Endothelial cell (in vitro differentiated cells): ENCODE data around the gene ZFP36. TPM values are rescaled to one million over a fixed set of nuclear protein-coding genes. Genes with fewer than 3 reads are reported as not detected.
A peak's percentile ranks its signal among the peaks of the same experiment; 100 is the strongest.

Source experiments
- DNase-seq: peaks from one replicate; pipeline ENCODE4 v3.0.0; 2021; ENCODE audit warnings: low spot score
- H3K27ac Mint-ChIP-seq: one replicate; pipeline ENCODE4 v1.8.0; 2021; ENCODE audit warnings: mixed read lengths, inconsistent platforms; ENCODE audit not compliant: unreplicated experiment
- H3K27me3 Mint-ChIP-seq: one replicate; pipeline ENCODE4 v1.8.0; 2021; ENCODE audit warnings: mild to moderate bottlenecking, moderate library complexity, mixed read lengths, inconsistent platforms; ENCODE audit not compliant: unreplicated experiment
- H3K36me3 Mint-ChIP-seq: one replicate; pipeline ENCODE4 v1.8.0; 2021; ENCODE audit warnings: mild to moderate bottlenecking, low read depth, mixed read lengths, inconsistent platforms; ENCODE audit not compliant: unreplicated experiment
- H3K4me1 Mint-ChIP-seq: one replicate; pipeline ENCODE4 v1.8.0; 2021; ENCODE audit warnings: mild to moderate bottlenecking, mixed read lengths, inconsistent platforms; ENCODE audit not compliant: unreplicated experiment
- H3K4me3 Mint-ChIP-seq: one replicate; pipeline ENCODE4 v1.8.0; 2021; ENCODE audit warnings: mild to moderate bottlenecking, mixed read lengths, inconsistent platforms; ENCODE audit not compliant: unreplicated experiment
- H3K9me3 Mint-ChIP-seq: one replicate; pipeline ENCODE4 v1.8.0; 2021; ENCODE audit warnings: mixed read lengths, inconsistent platforms; ENCODE audit not compliant: unreplicated experiment
- total RNA-seq: library from RNA; stranded (reverse); fragmentation: NEBNext Ultra II Directional; extraction: Animal tissue kit (Norgen Biotek cat#: 25700); gene quantifications from one replicate; pipeline ENCODE4 v1.2.1, GENCODE V29; 2021; ENCODE audit not compliant: unreplicated experiment
- TF ChIP-seq, protein P1 (sequence below): fragments of 200-600 bp; sonication (generic); IDR thresholded peaks from one replicate; pipeline ENCODE4 v1.5.0; 2021; ENCODE audit warnings: antibody characterized with exemption; ENCODE audit not compliant: unreplicated experiment

The ZFP36 gene
- total RNA-seq, 1 donor from 2014 or later, result 10.2 TPM

DNA sequence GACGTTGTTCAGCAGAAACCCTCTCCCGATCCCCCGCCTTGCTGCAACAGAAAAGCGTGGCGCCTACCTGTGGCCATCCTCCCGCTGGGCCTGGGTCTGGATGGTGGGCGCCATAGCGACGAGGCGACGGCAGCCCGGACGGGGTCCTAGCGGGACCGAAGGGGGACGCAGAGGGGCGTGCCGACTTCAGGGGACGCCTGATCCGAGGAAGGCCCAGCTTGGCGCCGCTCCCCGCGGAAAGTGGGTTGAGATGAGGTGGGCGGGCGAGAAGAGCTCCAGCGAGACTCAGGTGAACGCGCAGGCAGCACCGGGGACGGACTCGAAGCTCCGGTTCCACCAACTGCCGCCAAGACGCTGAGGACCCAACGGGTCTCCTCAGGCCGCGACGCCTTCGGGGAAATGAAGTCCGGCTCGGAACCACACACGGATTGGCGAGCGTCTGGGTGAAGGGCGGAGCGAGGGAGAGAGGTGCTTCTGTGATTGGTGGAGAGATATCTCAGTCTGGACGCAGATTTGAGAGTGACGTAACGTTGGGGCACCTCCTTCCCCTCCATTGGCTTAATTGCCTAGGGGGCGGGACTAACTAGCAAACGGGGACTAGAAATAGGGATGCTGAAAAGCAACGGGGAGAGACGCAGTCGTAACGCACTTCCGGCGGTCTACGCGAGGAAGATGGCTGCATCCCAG lies 15.8 kb upstream of the ZFP36 start, which contains the start of the genes MED29 and PAF1:
TSS of gene MED29 (plus strand) at position 628 of the 687 bp plus-strand sequence. CDS start at position 673, 45 bp downstream.
TSS of gene PAF1 (minus strand) at position 356 of the 687 bp plus-strand sequence. CDS start at position 114, 242 bp downstream.
- H3K9me3 Mint-ChIP-seq, result no peaks in the 10 kb centered on the region
- peak within 1 kb of the TSS; percentile 98 for H3K4me3 Mint-ChIP-seq
- DNase-seq, result peak; percentile 87
- H3K27me3 Mint-ChIP-seq, result peaks cover 15% of the 10 kb centered on the region
- peak within 1 kb of the TSS; percentile 93 for H3K27ac Mint-ChIP-seq
- peaks cover 19% of the 10 kb centered on the region for H3K4me1 Mint-ChIP-seq
- TF ChIP-seq, protein P1, sequence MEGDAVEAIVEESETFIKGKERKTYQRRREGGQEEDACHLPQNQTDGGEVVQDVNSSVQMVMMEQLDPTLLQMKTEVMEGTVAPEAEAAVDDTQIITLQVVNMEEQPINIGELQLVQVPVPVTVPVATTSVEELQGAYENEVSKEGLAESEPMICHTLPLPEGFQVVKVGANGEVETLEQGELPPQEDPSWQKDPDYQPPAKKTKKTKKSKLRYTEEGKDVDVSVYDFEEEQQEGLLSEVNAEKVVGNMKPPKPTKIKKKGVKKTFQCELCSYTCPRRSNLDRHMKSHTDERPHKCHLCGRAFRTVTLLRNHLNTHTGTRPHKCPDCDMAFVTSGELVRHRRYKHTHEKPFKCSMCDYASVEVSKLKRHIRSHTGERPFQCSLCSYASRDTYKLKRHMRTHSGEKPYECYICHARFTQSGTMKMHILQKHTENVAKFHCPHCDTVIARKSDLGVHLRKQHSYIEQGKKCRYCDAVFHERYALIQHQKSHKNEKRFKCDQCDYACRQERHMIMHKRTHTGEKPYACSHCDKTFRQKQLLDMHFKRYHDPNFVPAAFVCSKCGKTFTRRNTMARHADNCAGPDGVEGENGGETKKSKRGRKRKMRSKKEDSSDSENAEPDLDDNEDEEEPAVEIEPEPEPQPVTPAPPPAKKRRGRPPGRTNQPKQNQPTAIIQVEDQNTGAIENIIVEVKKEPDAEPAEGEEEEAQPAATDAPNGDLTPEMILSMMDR, result no peak
- peaks cover 37% of the 10 kb centered on the region for H3K36me3 Mint-ChIP-seq

DNA sequence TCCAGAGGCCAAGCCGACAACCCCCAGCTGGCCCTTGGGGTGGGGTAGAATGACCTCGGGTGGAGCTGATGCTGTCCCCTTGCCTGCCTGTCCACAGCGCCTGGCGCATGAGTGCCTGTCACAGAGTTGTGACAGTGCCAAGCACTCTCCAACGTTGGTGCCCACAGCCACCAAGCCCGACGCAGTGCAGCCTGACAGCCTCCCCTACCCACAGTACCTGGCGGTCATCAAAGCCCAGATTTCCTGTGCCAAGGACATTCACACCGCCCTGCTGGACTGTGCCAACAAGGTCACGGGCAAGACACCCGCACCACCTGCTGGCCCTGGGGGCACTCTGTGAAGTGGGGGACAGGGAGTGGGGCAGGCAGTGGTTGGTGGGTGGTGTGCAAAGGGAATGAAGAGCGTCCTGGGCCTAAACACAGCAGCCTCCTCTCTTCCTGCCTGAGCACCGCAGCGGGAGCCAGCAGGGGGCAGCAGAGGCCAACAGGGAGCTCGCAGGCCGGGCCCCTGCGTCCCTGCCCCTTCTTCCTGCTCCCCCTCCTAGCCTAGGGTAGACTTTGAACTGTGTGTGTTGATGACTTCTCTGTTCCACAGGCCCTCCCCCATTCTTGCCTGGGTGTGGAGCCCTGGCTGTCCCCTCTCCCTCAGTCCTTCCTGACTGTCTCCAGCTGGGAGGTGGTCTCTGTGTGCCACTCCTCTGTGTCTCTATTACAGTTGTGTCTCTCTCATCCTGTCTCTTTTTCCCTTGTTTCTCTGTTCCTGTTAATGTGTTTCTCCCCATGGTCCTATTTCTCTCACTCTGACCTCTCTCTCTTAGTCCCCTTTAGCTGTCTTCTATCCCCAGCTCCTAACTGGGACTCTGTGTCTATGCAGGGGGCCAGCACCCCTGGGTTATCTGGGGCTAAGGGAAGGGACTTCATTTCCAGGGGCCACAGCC lies 9.0 kb upstream of the ZFP36 start:
- H3K27me3 Mint-ChIP-seq, result peaks cover 21% of the 10 kb centered on the region
- peaks cover 20% of the 10 kb centered on the region for H3K4me1 Mint-ChIP-seq
- peak overlapping the region; percentile 38 for H3K4me3 Mint-ChIP-seq
- H3K9me3 Mint-ChIP-seq, result no peaks in the 10 kb centered on the region
- TF ChIP-seq, protein P1, result peak; percentile 76
- H3K36me3 Mint-ChIP-seq, result peaks cover 13% of the 10 kb centered on the region
- peak overlapping the region; percentile 89 for H3K27ac Mint-ChIP-seq
- DNase-seq, result peak; percentile 94

DNA sequence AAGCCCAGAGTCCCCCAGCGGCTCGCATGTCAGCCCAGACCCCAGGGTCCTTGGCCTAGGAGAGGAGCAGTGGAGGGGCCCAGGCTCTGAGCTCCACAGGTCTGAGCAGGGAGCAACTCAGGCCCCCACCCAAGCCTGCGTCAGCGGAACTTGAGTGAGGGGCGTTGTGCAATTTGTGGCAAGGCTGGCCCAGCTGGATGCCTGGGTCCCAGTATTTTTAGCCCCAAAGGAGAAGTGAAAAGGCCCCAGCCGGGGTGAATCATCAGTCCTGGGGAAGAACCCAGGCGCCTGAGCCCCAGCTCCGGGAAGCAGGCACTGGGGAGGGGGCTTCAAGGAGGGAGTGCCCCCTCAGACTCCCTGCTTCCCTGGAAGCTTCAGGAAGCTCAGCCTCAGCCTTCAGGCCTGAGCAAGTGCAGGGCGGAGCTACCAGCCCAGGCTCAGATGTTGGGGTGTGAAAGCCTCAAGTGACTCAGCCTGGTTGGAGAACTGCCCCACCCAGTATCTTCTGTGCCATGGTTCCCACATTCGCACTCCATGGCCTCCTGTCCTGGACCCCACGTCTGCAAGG lies 8.3 kb upstream of the ZFP36 start:
- peaks cover 21% of the 10 kb centered on the region for H3K27me3 Mint-ChIP-seq
- H3K27ac Mint-ChIP-seq, result peak overlapping the region; percentile 89
- TF ChIP-seq, protein P1, result no peak
- no peak overlapping the region for H3K4me3 Mint-ChIP-seq
- no peaks in the 10 kb centered on the region for H3K9me3 Mint-ChIP-seq
- peaks cover 20% of the 10 kb centered on the region for H3K4me1 Mint-ChIP-seq
- no peak for DNase-seq
- H3K36me3 Mint-ChIP-seq, result peaks cover 13% of the 10 kb centered on the region

DNA sequence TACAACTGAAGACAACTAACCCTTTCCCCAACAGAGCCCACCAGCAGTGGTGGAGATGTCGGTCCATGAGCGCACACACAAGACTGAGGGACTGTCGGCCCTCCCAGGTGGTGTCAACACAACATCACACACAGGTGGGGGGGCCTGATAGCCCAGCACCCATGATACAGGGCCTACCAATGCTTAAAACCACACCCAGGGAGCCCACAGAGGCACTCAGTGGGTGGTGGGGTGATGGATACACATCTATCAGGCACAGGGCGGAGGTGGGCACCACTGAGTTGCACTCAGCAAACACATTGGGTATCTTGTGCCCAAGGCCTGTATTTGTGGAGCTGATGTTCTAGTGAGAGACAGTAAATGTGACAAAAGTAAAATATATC lies 7.0 kb upstream of the ZFP36 start:
- H3K36me3 Mint-ChIP-seq, result peaks cover 12% of the 10 kb centered on the region
- H3K9me3 Mint-ChIP-seq, result no peaks in the 10 kb centered on the region
- DNase-seq, result no peak
- H3K27me3 Mint-ChIP-seq, result peaks cover 23% of the 10 kb centered on the region
- H3K27ac Mint-ChIP-seq, result no peak overlapping the region
- TF ChIP-seq, protein P1, result no peak
- H3K4me1 Mint-ChIP-seq, result peaks cover 23% of the 10 kb centered on the region
- peak overlapping the region; percentile 42 for H3K4me3 Mint-ChIP-seq
